HFFc6 (cell line): Measurements from ENCODE around the gene LRRTM3. TPM values are rescaled to one million over a fixed set of nuclear protein-coding genes. Genes with fewer than 3 reads are reported as not detected.

Experiments
- DNase-seq: peaks from one replicate; pipeline ENCODE4 v3.0.0-alpha.2; 2018
- H3K27ac Mint-ChIP-seq: 2 replicates; pipeline ENCODE4 v1.8.0; 2020; ENCODE audit warnings: mild to moderate bottlenecking, mixed read lengths
- H3K27me3 Mint-ChIP-seq: 2 replicates; pipeline ENCODE4 v1.8.0; 2021; ENCODE audit warnings: mild to moderate bottlenecking, moderate library complexity, mixed read lengths; ENCODE audit not compliant: insufficient read depth
- H3K36me3 Mint-ChIP-seq: 2 replicates; pipeline ENCODE4 v1.8.0; 2021; ENCODE audit warnings: low read depth, mixed read lengths
- H3K4me1 Mint-ChIP-seq: 2 replicates; pipeline ENCODE4 v1.8.0; 2020; ENCODE audit warnings: low read depth, mixed read lengths
- H3K4me3 Mint-ChIP-seq: 2 replicates; pipeline ENCODE4 v1.8.0; 2020; ENCODE audit warnings: mild to moderate bottlenecking, moderate library complexity, mixed read lengths
- H3K9me3 Mint-ChIP-seq: 2 replicates; pipeline ENCODE4 v1.8.0; 2020; ENCODE audit warnings: mild to moderate bottlenecking, mixed read lengths
- CTCF ChIP-seq: fragments of 200-600 bp; sonication (generic); IDR thresholded peaks from 2 replicates; pipeline ENCODE4 v1.5.0; 2021; ENCODE audit warnings: antibody characterized with exemption, mild to moderate bottlenecking
- total RNA-seq, 6 experiments: library from RNA; stranded (reverse); fragmentation: NEBNext Ultra II Directional; extraction: Animal tissue kit (Norgen Biotek cat#: 25700); gene quantifications; 2 replicates in 1 of 6; 3 replicates in 5 of 6; pipeline ENCODE4 v1.2.3, GENCODE V29; 2021

The LRRTM3 gene
- total RNA-seq, 6 experiments from 2014 or later = not detected

DNA sequence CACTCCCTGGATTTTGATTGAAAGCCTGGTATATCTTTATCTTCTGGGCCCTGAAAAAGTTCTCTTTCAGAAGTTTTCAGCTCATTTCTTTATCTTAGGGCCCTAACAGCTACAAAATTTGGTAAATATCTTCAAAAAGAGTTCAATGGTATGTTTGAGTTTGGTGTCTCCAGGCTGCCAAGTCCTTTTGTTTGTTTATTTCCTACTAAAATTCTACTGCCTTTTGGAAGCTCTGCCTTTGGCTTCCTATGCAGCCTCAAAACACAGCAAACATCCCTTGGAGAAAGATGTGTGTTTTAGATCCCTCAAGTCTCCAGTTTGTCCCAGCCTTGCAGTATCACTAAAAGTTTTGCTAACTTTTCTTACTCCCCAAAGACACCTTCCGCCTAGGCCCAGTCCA lies 146.8 kb downstream of the LRRTM3 start:
- H3K27me3 Mint-ChIP-seq = no peaks in the 10 kb centered on the region; the same call in 1 of the 2 replicates
- H3K4me3 Mint-ChIP-seq = no peak overlapping the region
- H3K27ac Mint-ChIP-seq = no peak overlapping the region
- no peaks in the 10 kb centered on the region for H3K4me1 Mint-ChIP-seq
- H3K36me3 Mint-ChIP-seq = 0 out of 2 replicates have a peak, but pooled peaks cover 5% of the 10 kb centered on the region
- TF ChIP-seq CTCF = no peak
- H3K9me3 Mint-ChIP-seq = peaks cover 45% of the 10 kb centered on the region
- no peak for DNase-seq

DNA sequence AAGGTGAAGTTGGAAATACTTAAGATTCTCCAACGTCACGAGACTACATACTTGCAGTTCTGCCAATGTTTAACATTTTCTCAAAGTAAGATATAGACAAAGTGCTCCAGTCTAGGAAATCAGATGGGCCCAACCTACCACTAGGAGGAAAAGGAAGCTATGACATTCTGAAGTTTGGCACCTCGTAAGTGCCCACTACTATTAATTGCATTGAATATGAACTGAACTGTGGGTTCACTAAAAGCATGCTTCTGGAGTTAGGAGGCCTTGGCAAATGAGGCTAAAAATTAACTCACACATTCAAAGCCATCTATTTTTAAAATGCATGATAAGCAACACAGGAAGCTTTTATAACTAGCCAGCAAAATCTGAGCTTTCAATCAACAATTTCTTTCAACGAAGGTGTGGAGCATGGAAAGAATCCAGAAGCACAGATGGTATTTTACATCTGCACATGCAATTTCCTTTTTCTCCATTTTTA lies 149.7 kb downstream of the LRRTM3 start:
- TF ChIP-seq CTCF = no peak
- H3K27ac Mint-ChIP-seq = no peak overlapping the region
- H3K4me1 Mint-ChIP-seq = no peaks in the 10 kb centered on the region
- 0 out of 2 replicates have a peak, but pooled peaks cover 5% of the 10 kb centered on the region for H3K36me3 Mint-ChIP-seq
- peaks cover 44% of the 10 kb centered on the region for H3K9me3 Mint-ChIP-seq
- no peak for DNase-seq
- no peaks in the 10 kb centered on the region; the same call in 1 of the 2 replicates for H3K27me3 Mint-ChIP-seq
- H3K4me3 Mint-ChIP-seq = no peak overlapping the region

- H3K27ac Mint-ChIP-seq = no peak overlapping the region
- H3K36me3 Mint-ChIP-seq = 0 out of 2 replicates have a peak, but pooled peaks cover 5% of the 10 kb centered on the region
- no peak overlapping the region for H3K4me3 Mint-ChIP-seq
- no peak for DNase-seq
- peaks cover 38% of the 10 kb centered on the region for H3K9me3 Mint-ChIP-seq
- no peak for TF ChIP-seq CTCF
- no peaks in the 10 kb centered on the region for H3K4me1 Mint-ChIP-seq
- no peaks in the 10 kb centered on the region; the same call in 1 of the 2 replicates for H3K27me3 Mint-ChIP-seq
Observed at GRCh38 chr10:67076144-67076543, 150.3 kb downstream of the LRRTM3 start.

DNA sequence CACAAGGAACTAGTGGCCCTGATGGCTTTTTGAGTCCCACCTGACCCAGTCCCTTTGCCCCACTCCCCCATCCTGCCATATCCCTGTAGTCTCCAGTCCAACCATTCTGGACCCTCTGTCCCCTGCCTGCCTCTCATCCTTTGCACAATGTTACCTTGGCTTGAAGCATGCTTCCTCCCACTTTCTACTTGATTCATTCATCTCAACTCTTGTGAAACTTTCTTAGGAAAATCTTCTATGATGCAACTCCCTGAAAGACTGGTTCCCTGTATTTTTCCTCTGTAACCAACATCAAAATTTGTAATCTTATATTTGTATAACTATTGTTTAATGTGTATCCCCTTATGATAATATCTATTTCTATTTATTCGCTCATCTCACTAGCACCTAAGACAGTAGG lies 151.5 kb downstream of the LRRTM3 start:
- Mint-ChIP-seq H3K27ac (no peak overlapping the region), H3K4me1 (no peaks in the 10 kb centered on the region), H3K27me3 (no peaks in the 10 kb centered on the region), H3K9me3 (peaks cover 26% of the 10 kb centered on the region), H3K4me3 (no peak overlapping the region), H3K36me3 (0 out of 2 replicates have a peak, but pooled peaks cover 5% of the 10 kb centered on the region)
- no peak for DNase-seq
- no peak for TF ChIP-seq CTCF

GRCh38 chr10:67079126-67079525 lies 153.3 kb downstream of the LRRTM3 start:
- Mint-ChIP-seq H3K9me3 (peaks cover 18% of the 10 kb centered on the region), H3K27ac (no peak overlapping the region), H3K4me1 (no peaks in the 10 kb centered on the region), H3K36me3 (no peaks in the 10 kb centered on the region), H3K4me3 (no peak overlapping the region), H3K27me3 (no peaks in the 10 kb centered on the region)
- TF ChIP-seq CTCF = no peak
- DNase-seq = no peak
